ENCODE data around the gene SFMBT2.
"Not testable (repeated sequence)": the region's sequence is repeated elsewhere in the genome, so short reads cannot be mapped to it uniquely, and the experiment has no call there.

The SFMBT2 gene

DNA sequence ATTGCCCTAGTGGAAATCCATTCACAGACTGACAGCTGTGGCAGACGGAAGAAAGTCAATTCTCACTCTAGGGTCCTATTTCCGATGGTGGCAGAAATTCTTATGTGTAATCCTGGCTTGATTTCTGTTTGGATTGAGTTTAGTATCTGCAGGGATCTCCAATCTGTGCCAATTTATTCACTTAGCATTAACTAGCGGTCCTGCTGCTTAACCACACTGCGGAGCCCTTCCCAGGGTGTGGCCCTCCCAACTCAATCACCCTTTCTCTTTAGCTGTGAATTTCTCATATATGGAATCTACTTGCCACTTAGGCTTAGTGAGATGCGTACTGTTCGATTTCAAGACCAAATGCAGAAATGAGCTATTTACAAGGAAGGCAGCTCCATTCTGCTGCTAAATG lies 215.7 kb downstream of the SFMBT2 start:
- no peak for DNase-seq (ENCODE audit: insufficient read length)
- TF ChIP-seq POLR2A (IDR thresholded peaks at IDR 0.05; ENCODE audit: low read depth, low read length): no peak
- TF ChIP-seq TAF1 (IDR thresholded peaks at IDR 0.05; ENCODE audit: borderline replicate concordance, low read depth, low read length): no peak
- TF ChIP-seq POLR2AphosphoS5 (IDR thresholded peaks at IDR 0.05; ENCODE audit: low read depth, low read length): no peak
- no peak for FAIRE-seq

DNA sequence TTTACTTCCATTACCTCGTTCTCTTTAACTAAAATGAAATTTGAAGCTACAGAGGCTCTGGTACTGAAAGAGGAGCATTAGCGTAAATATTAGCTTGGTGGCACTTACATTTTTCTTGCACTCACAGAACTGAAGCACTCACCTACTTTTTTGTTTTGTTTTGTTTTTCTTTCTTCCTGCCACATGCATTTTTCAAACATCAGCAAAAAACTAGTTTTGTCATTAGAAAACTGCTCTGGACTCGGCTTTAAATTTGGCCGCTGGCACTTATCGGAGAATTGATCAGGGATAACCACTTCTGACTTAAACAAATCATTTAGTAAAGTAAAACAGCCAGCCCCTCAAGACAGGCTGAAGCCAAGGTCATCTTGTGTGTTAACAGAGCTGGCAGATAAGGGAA lies 216.3 kb downstream of the SFMBT2 start:
- no peak for TF ChIP-seq POLR2A (IDR thresholded peaks at IDR 0.05; ENCODE audit: low read depth, low read length)
- TF ChIP-seq TAF1 (IDR thresholded peaks at IDR 0.05; ENCODE audit: borderline replicate concordance, low read depth, low read length): no peak
- no peak for FAIRE-seq
- no peak for DNase-seq (ENCODE audit: insufficient read length)

DNA sequence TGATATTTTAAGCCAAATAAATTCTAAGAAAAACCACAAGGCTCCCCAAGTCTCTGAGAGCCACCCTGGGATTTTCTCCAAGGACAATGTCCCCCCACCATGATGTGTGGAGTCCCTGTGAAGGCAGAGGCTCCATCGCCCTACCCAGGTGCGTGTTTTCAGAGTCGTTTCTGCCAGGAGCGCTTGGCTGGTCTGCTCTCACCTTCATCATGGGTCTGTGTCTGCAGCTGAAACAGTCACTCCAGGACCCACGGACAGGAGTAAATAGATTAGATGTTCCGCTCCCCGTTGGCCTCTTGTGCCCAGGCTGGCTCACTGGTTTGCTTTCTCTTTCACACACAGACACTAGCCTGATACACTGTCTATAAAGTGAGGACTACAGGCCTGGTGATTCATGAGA lies 217.5 kb downstream of the SFMBT2 start:
- DNase-seq (ENCODE audit: insufficient read length) (peak; percentile 30), FAIRE-seq (no peak)
- TF ChIP-seq TAF1 (IDR thresholded peaks at IDR 0.05; ENCODE audit: borderline replicate concordance, low read depth, low read length) (no peak), POLR2A (IDR thresholded peaks at IDR 0.05; ENCODE audit: low read depth, low read length) (no peak), POLR2AphosphoS5 (IDR thresholded peaks at IDR 0.05; ENCODE audit: low read depth, low read length) (no peak)

DNA sequence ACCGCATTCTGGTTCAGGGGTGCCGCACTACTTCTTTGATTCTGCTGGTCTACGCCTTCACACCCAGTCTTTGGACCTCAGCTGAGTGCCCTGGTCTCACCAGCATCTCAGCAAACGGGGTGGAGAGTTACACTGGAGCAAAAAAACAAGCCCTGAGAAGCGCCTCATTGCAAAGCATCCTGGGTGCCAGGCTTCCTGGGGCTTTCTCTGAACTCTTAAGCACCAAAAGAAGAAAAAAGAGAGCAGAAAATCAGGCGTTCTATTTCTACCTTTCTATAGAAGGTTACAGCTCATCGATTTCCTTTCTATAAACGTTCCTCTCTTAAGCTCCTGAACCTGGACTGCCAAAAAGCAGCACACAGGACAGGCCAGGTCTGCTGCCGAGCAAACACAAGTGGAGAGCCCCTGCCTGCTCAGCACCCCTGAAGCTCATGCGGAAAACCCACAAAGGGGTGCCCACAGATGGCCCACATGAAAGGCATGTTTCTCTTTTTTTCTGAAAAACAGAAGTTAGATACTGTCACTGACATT lies 217.9 kb downstream of the SFMBT2 start:
- no peak for DNase-seq (ENCODE audit: insufficient read length)
- FAIRE-seq: no peak
- TF ChIP-seq TAF1 (IDR thresholded peaks at IDR 0.05; ENCODE audit: borderline replicate concordance, low read depth, low read length) (no peak), POLR2A (IDR thresholded peaks at IDR 0.05; ENCODE audit: low read depth, low read length) (no peak), POLR2AphosphoS5 (IDR thresholded peaks at IDR 0.05; ENCODE audit: low read depth, low read length) (no peak)

DNA sequence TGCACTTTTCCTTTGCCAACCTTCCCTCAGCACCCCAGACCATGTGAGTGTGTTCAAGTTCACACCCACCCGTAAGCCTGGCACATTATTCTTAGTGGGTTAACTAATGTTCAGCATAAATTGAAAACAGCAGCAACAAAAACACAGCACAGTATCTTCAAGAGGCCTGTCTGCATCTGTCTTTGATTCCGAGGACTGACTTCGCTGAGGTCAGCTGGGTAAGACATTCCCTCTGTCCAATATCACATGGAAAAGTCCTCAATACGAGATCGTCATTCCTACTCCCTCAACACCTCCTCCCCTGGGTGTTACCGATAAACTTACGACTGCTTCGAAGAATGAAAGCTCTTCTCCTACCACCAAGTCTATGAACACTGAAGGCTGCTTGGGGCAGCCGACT lies 218.8 kb downstream of the SFMBT2 start:
- TF ChIP-seq TAF1 (IDR thresholded peaks at IDR 0.05; ENCODE audit: borderline replicate concordance, low read depth, low read length) (no peak), POLR2A (IDR thresholded peaks at IDR 0.05; ENCODE audit: low read depth, low read length) (no peak), POLR2AphosphoS5 (IDR thresholded peaks at IDR 0.05; ENCODE audit: low read depth, low read length) (no peak)
- no peak for FAIRE-seq
- DNase-seq (ENCODE audit: insufficient read length): no peak

DNA sequence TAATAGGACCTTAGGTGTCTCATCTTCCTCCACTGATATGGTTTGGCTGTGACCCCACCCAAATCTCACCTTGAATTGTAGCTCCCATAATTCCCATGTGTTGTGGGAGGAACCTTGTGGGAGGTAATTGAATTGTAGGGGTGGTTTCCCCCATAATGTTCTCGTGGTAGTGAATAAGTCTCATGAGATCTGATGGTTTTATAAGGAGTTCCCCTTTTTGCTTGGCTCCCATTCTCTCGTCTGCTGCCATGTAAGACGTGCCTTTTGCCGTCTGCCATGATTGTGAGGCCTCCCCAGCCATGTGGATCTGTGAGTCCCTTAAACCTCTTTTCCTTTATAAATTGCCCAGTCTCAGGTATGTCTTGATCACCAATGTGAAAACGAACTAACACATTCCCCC lies 220.1 kb downstream of the SFMBT2 start:
- not testable (repeated sequence) for FAIRE-seq; DNase-seq (ENCODE audit: insufficient read length)

DNA sequence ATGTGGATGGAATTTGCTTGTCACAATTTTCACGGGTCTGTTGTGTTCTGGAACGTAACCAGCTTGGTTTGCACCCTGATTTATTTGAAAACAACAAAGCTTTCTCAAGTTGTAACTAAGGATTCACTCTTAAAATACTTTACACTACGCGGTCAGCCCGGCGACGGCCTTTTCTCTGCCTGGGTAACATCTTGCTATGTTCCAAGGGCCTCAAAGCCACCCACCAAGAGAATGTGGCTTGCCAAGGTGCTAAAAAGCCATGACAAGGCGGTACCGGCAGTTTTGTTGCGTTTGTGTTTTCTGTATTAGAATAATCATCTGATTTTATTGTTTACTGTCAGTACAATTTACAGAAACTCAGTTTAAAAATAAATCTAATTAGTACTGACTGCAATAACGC lies 220.9 kb downstream of the SFMBT2 start:
- TF ChIP-seq POLR2AphosphoS5 (IDR thresholded peaks at IDR 0.05; ENCODE audit: low read depth, low read length) (no peak), TAF1 (IDR thresholded peaks at IDR 0.05; ENCODE audit: borderline replicate concordance, low read depth, low read length) (no peak), POLR2A (IDR thresholded peaks at IDR 0.05; ENCODE audit: low read depth, low read length) (no peak)
- DNase-seq (ENCODE audit: insufficient read length) (no peak), FAIRE-seq (no peak)

DNA sequence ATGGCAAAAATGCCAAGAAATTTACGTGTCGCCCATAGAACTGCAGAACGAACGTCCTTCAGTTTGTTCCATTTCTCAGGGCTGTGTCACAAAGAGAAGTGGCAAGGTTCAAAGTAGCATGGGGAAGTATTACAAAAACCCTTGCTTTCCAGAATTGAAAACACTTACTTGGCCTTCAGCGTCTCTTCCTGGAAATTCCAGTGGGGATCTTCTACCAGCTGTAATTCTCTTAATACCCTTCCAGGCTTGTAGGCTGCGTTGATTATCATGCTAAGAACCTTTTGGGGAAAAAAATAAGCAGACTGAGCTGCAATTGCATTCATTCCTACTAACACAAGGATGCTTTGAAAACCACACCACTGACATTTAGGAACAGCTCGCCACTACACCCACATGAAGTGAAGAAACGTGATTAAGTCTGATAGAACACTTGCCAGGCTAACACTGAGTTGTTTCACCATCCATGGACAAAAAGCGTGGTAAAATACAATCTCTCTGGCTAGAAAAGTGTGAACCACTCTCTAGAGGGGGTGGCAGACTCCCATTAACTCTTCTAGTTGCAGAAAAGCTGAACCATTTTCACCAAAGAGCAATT lies 222.3 kb downstream of the SFMBT2 start:
- TF ChIP-seq POLR2A (IDR thresholded peaks at IDR 0.05; ENCODE audit: low read depth, low read length) (no peak), POLR2AphosphoS5 (IDR thresholded peaks at IDR 0.05; ENCODE audit: low read depth, low read length) (no peak), TAF1 (IDR thresholded peaks at IDR 0.05; ENCODE audit: borderline replicate concordance, low read depth, low read length) (no peak)
- DNase-seq (ENCODE audit: insufficient read length) (no peak), FAIRE-seq (no peak)

DNA sequence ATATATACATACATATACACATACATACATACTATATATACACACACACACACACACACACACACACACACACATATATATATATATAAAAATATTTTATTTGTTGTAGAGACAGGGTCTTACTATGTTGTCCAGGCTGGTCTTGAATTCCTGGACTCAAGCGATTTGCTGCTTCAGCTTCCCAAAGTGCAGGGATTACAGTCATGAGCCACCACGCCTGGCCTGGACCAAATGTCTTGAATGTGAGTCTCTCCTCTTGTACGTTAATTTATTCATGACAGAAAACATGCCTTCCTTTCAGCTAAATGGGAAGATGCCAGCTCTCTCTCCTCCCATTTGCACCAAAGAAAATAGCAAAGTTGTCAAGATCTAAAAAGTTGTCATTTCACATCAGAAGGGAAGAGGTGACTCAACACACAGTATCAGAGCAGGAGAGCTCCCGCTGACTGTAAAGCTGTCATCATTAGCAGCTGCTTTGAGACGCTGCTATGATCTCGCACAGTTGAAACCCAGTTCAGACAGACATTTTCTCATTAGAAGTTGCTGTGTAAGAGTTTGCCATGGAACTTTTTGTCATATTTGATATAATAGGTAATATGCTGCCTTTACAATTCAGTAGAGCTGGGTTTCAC lies 224.3 kb downstream of the SFMBT2 start:
- no peak for DNase-seq (ENCODE audit: insufficient read length)
- FAIRE-seq: no peak
- TF ChIP-seq POLR2AphosphoS5 (IDR thresholded peaks at IDR 0.05; ENCODE audit: low read depth, low read length): no peak
- TF ChIP-seq POLR2A (IDR thresholded peaks at IDR 0.05; ENCODE audit: low read depth, low read length): no peak
- TF ChIP-seq TAF1 (IDR thresholded peaks at IDR 0.05; ENCODE audit: borderline replicate concordance, low read depth, low read length): no peak

DNA sequence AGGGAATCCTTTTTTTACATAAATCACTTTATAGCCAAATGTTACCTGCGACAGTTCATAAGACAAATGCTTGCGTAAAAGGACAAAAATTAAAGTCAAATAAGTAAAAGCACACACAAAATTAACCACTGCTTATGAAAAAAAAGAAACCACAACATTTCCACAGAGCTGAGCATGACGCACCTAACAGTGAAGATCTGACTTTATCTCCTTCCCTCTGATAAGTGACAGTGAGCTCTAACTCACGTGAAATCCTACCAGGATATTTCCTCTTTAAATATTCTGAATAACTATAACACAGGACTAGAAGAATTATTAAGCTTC lies 225.5 kb downstream of the SFMBT2 start:
- TF ChIP-seq POLR2A (IDR thresholded peaks at IDR 0.05; ENCODE audit: low read depth, low read length) (no peak), POLR2AphosphoS5 (IDR thresholded peaks at IDR 0.05; ENCODE audit: low read depth, low read length) (no peak), TAF1 (IDR thresholded peaks at IDR 0.05; ENCODE audit: borderline replicate concordance, low read depth, low read length) (no peak)
- no peak for FAIRE-seq

DNA sequence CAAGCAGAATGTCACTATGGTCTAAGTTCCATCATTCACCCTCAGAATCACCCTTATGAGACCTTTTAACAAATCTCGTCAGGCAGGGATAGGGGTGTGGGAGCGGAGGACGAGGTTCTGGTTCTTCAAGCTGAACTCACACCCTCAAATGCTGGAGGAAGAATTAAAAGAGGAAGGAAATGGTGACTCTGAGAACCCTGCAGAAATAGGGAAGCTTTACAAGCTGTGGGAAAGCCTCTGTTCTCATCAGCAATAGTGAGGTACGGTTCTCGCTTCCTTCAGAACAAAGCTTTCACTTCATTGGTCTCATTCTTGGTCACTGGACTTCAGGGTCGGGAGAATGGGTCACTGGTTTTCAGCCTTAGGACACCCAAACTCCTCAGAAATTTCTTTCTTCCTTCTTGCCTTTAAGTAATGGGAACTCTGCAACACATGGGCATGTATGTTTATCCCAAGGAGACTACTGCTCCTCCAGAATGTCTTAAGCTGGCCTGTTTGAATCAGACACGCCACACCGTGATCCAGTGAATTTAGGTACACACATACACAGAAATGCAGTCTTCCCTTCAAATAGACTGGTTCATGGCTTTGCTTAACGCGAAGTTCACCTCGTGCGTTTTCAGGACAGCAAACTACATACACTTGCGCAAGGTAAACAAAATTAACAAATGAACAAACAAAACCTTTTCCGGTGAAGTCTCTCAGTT lies 226.0 kb downstream of the SFMBT2 start:
- FAIRE-seq (peak; percentile 93), DNase-seq (ENCODE audit: insufficient read length) (no peak)
- TF ChIP-seq POLR2AphosphoS5 (IDR thresholded peaks at IDR 0.05; ENCODE audit: low read depth, low read length) (no peak), TAF1 (IDR thresholded peaks at IDR 0.05; ENCODE audit: borderline replicate concordance, low read depth, low read length) (no peak), POLR2A (IDR thresholded peaks at IDR 0.05; ENCODE audit: low read depth, low read length) (no peak)

More for the DNA sequence above, 225.5 kb downstream of the SFMBT2 start:
- DNase-seq (ENCODE audit: insufficient read length): no peak

DNA sequence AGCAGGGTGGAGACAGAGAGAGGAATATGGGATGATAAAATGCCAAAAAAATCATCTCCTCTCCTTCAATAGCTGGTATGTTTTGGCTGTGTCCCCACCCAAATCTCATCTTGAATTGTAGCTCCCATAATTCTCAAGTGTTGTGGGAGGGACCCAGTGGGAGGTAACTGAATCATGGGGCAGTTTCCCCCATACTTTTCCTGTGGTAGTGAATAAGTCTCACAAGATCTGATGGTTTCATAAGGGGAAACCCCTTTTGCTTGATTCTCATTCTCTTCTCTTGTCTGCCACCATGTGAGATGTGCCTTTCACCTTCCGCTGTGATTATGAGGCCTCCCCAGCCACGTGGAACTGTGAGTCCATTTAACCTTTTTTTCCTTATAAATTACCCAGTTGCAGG lies 226.7 kb downstream of the SFMBT2 start:
- peak; percentile 21 for FAIRE-seq
- not testable (repeated sequence) for DNase-seq (ENCODE audit: insufficient read length)

DNA sequence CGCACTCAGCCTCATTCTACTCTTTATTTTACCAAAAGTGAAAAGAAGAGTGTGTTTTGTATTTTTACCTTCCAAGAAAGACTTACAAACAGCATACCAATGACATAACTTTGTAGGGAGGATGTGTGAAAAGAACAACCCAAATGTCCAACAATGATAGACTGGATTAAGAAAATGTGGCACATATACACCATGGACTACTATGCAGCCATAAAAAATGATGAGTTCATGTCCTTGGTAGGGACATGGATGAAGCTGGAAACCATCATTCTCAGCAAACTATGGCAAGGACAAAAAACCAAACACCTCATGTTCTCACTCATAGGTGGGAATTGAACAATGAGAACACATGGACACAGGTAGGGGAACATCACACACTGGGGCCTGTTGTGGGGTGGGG lies 228.5 kb downstream of the SFMBT2 start:
- DNase-seq (ENCODE audit: insufficient read length); FAIRE-seq: not testable (repeated sequence)

Data from GM12892 (cell line).